ENCODE data around the gene HSP90AA1.
"Not testable (repeated sequence)": the region's sequence is repeated elsewhere in the genome, so short reads cannot be mapped to it uniquely, and the experiment has no call there.

DNA sequence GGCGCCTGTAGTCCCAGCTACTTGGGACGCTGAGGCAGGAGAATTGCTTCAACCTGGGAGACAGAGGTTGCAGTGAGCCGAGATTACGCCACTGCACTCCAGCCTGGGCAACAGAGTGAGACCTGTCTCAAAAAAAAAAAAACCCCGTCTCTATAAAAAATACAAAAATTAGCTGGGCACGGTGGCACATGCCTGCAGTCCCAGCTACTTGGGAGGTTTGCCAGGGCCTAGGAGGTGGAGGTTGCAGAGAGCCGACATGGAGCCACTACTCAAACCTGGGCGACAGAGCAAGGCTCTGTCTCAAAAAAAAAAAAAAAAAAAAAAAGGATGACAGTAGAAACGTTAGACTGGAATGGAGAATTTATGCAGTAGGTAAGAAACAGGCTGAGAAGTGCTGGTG is 47.2 kb upstream of the HSP90AA1 start:
- TF ChIP-seq, protein P1, sequence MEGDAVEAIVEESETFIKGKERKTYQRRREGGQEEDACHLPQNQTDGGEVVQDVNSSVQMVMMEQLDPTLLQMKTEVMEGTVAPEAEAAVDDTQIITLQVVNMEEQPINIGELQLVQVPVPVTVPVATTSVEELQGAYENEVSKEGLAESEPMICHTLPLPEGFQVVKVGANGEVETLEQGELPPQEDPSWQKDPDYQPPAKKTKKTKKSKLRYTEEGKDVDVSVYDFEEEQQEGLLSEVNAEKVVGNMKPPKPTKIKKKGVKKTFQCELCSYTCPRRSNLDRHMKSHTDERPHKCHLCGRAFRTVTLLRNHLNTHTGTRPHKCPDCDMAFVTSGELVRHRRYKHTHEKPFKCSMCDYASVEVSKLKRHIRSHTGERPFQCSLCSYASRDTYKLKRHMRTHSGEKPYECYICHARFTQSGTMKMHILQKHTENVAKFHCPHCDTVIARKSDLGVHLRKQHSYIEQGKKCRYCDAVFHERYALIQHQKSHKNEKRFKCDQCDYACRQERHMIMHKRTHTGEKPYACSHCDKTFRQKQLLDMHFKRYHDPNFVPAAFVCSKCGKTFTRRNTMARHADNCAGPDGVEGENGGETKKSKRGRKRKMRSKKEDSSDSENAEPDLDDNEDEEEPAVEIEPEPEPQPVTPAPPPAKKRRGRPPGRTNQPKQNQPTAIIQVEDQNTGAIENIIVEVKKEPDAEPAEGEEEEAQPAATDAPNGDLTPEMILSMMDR (IDR thresholded peaks at IDR 0.05) = not testable (repeated sequence)
- not testable (repeated sequence) for TF ChIP-seq POLR2A (IDR thresholded peaks at IDR 0.05)

Measured in heart left ventricle (tissue), 13 donors.